Testis (tissue), 2 donors: ENCODE data around the gene HNRNPC.

Experiments
- CTCF ChIP-seq, 3 experiments: fragments of 450-650 bp in 2 of 3; fragments of 200-600 bp in 1 of 3; sonication (generic) in 1 of 3; IDR thresholded peaks; one replicate each; pipeline ENCODE4 v1.5.1; 2016 to 2019; ENCODE audit warnings: antibody characterized with exemption in 3 of 3, mild to moderate bottlenecking in 2 of 3, moderate library complexity in 1 of 3
- POLR2A ChIP-seq: fragments of 450-650 bp; IDR thresholded peaks from one replicate; pipeline ENCODE4 v1.6.1; 2017; ENCODE audit warnings: antibody characterized with exemption, mild to moderate bottlenecking, moderate library complexity

- TF ChIP-seq CTCF (IDR thresholded peaks at IDR 0.05) = no peak
- TF ChIP-seq POLR2A = no peak
These were observed 23.4 kb downstream of the HNRNPC start for GRCh38 chr14:21245813-21246212.
